Measurements from ENCODE around the gene SNX15. TPM values are rescaled to one million over a fixed set of nuclear protein-coding genes. Genes with fewer than 3 reads are reported as not detected.

The SNX15 gene
- total RNA-seq, 1 donor from 2014 or later = 12.0 TPM

DNA sequence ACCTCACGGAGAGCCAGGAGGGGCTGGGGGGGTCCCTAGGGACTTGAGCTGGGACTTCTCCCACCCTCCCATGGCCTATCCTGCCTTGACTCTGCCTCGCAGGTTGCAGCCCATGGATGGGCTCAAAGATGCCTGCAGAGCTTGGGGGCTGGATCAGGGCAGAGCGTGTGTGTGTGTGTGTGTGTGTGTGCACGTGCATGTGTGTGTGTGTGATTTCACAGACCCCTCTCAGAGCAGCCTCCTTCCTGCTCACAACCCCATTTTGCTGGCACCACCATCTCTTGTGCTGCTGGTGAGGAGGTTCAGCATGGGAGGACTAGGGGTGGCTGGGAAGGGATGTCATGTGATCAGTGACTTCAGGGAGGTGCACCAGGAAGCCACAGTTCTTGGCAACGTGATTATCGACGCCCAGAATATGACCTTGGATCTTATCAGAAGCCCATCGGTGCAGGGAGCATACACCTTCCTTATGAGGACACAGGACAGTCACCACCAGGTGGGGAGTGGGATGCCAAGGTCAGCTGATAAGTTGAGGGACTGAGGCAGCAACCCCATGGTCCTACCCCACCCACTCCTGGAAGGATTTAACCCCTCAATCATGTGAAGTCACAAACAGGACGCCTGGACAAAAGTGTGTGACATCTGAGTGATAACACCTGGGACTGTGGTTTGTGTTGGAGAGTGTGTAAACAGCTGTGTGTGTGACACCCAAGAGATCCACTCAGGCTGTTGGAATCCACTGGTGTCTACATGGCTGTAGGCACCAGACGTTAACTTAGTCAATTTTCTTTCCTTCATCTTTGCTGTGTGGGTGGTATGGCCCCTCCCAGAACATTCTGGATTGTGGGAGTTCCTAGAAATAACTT is 33.0 kb downstream of the SNX15 start:
- Histone ChIP-seq H3K27me3 (ENCODE audit: control insufficient read depth in 3 of 3, insufficient read depth in 3 of 3, low read length in 3 of 3) (no peaks in the 10 kb centered on the region), H3K4me3 (ENCODE audit: low read length in 3 of 3) (no peak overlapping the region), H3K36me3 (ENCODE audit: control insufficient read depth in 3 of 3, insufficient read depth in 3 of 3, low read length in 3 of 3) (no peaks in the 10 kb centered on the region), H3K4me1 (ENCODE audit: control insufficient read depth in 3 of 3, insufficient read depth in 3 of 3, low read length in 3 of 3) (no peaks in the 10 kb centered on the region), H3K27ac (ENCODE audit: low read depth, low read length) (no peak overlapping the region), H3K9ac (ENCODE audit: low read depth in 1 of 3, low read length in 3 of 3) (no peak overlapping the region), H3K9me3 (ENCODE audit: control insufficient read depth in 3 of 3, low read length in 3 of 3) (no peaks in the 10 kb centered on the region)

DNA sequence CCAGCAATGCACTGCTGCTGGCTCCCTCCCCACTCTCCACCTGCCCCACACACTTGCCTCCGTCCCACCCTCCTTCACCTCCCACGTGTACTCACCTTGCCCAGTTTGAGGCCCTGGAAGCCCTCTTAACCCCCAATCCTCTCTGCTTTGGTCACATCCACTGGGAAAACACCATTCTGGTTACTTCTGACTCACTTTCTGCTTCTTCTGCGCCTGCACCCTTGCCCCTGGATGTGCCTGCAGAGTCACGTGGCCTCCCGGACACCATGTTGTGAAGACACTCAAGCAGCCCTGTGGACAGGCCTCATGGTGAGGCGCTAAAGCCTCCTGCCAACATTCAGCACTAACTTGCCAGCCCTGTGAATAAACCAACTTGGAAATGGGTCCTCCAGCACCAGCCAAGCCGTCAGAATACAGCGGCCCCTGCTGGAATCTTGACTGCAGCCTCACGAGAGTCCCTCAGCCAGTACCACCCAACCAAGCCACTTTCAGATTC is 33.7 kb downstream of the SNX15 start:
- Histone ChIP-seq H3K9me3 (ENCODE audit: control insufficient read depth in 3 of 3, low read length in 3 of 3) (no peaks in the 10 kb centered on the region), H3K27me3 (ENCODE audit: control insufficient read depth in 3 of 3, insufficient read depth in 3 of 3, low read length in 3 of 3) (no peaks in the 10 kb centered on the region), H3K4me1 (ENCODE audit: control insufficient read depth in 3 of 3, insufficient read depth in 3 of 3, low read length in 3 of 3) (no peaks in the 10 kb centered on the region)

DNA sequence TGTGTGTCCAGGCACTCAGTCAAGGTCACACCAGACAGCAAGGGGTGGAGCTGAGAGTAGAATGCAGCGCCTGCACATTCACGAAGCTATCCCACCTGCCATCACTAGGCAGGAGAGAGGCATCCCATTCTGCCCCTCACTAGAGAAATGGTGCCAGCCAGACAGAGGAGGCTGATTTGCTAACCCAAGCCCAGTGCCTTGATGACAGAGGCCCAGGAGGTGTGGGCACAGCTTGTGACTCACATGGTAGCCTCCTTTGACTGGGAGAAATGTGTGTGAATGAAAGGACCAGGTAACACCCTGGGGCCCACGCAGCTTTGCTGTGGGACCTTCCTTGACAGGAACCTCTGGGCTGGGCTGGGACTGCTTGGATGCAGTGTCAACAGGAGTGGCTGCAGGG is 36.3 kb downstream of the SNX15 start:
- Histone ChIP-seq H3K4me1 (ENCODE audit: control insufficient read depth in 3 of 3, insufficient read depth in 3 of 3, low read length in 3 of 3) (no peaks in the 10 kb centered on the region), H3K36me3 (ENCODE audit: control insufficient read depth in 3 of 3, insufficient read depth in 3 of 3, low read length in 3 of 3) (no peaks in the 10 kb centered on the region), H3K9ac (ENCODE audit: low read depth in 1 of 3, low read length in 3 of 3) (no peak overlapping the region), H3K27me3 (ENCODE audit: control insufficient read depth in 3 of 3, insufficient read depth in 3 of 3, low read length in 3 of 3) (no peaks in the 10 kb centered on the region), H3K27ac (ENCODE audit: low read depth, low read length) (no peak overlapping the region), H3K9me3 (ENCODE audit: control insufficient read depth in 3 of 3, low read length in 3 of 3) (no peaks in the 10 kb centered on the region), H3K4me3 (ENCODE audit: low read length in 3 of 3) (no peak overlapping the region)

More for the DNA sequence above, 33.7 kb downstream of the SNX15 start:
- no peaks in the 10 kb centered on the region for H3K36me3 ChIP-seq (ENCODE audit: control insufficient read depth in 3 of 3, insufficient read depth in 3 of 3, low read length in 3 of 3)
- no peak overlapping the region for H3K9ac ChIP-seq (ENCODE audit: low read depth in 1 of 3, low read length in 3 of 3)
- H3K27ac ChIP-seq (ENCODE audit: low read depth, low read length) = no peak overlapping the region
- no peak overlapping the region for H3K4me3 ChIP-seq (ENCODE audit: low read length in 3 of 3)

DNA sequence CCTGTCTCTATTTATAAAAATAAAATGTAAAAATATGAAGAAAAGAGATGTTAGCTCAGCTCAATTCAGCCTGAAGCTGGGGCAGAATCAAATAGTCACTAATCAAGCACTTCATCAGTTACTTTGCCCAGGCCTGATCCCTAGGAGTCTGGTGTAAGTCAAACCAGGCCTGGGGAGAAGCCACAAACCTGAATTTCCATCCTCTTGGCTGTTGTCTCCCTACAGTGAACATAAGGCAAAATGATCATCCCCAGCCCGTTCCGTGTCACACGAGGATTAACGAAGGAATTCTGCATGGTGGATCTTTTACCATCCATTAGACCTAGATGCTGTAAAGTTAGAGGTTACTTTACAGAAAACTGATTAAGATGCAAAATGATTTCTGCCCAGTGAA is 37.6 kb downstream of the SNX15 start:
- H3K36me3 ChIP-seq (ENCODE audit: control insufficient read depth in 3 of 3, insufficient read depth in 3 of 3, low read length in 3 of 3) = no peaks in the 10 kb centered on the region
- H3K4me3 ChIP-seq (ENCODE audit: low read length in 3 of 3) = no peak overlapping the region
- no peak overlapping the region for H3K27ac ChIP-seq (ENCODE audit: low read depth, low read length)
- H3K27me3 ChIP-seq (ENCODE audit: control insufficient read depth in 3 of 3, insufficient read depth in 3 of 3, low read length in 3 of 3) = no peaks in the 10 kb centered on the region
- no peak overlapping the region for H3K9ac ChIP-seq (ENCODE audit: low read depth in 1 of 3, low read length in 3 of 3)
- H3K9me3 ChIP-seq (ENCODE audit: control insufficient read depth in 3 of 3, low read length in 3 of 3) = no peaks in the 10 kb centered on the region
- H3K4me1 ChIP-seq (ENCODE audit: control insufficient read depth in 3 of 3, insufficient read depth in 3 of 3, low read length in 3 of 3) = no peaks in the 10 kb centered on the region

DNA sequence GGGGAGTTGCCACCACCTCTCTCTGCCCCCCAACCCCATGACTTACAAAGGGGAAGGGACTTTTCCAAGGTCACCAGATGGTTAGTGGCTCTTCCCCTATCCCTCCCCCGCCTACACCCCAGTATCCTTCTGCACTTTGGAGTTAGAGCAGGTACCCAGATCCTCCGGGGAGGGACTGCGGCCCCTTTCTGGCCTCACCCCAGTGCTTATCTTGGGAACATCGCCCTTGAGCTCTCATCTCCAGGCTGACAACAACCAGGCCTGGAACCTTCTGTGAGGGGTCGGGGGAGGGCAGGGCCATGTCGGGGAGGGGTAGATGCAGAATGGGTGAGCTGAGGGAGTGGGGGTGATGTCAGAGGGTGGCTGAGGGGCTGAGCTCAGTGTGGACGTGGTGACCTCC is 38.6 kb downstream of the SNX15 start:
- H3K4me3 ChIP-seq (ENCODE audit: low read length in 3 of 3) = no peak overlapping the region
- H3K36me3 ChIP-seq (ENCODE audit: control insufficient read depth in 3 of 3, insufficient read depth in 3 of 3, low read length in 3 of 3) = no peaks in the 10 kb centered on the region
- H3K9ac ChIP-seq (ENCODE audit: low read depth in 1 of 3, low read length in 3 of 3) = no peak overlapping the region
- no peak overlapping the region for H3K27ac ChIP-seq (ENCODE audit: low read depth, low read length)
- no peaks in the 10 kb centered on the region for H3K4me1 ChIP-seq (ENCODE audit: control insufficient read depth in 3 of 3, insufficient read depth in 3 of 3, low read length in 3 of 3)
- no peaks in the 10 kb centered on the region for H3K27me3 ChIP-seq (ENCODE audit: control insufficient read depth in 3 of 3, insufficient read depth in 3 of 3, low read length in 3 of 3)
- H3K9me3 ChIP-seq (ENCODE audit: control insufficient read depth in 3 of 3, low read length in 3 of 3) = no peaks in the 10 kb centered on the region

DNA sequence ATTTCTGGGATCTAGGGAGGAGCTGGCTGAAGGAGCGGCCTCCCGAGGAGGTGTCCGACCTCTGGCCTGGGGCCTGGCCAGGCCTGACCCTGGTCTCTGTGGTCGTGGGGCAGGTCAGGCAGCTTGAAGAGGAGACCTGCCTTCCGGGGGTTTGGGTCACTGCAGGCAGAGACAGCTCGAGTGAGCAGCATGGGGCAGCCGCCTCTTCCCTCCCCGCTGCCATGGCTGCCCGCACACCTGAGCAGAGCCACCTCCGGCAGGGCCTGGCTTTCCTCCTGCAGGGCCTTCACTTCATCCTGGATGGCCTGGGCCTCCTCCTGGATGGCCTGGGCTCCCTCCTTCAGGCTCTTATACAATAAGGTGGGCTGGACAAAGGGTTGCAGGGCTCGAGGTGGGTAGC is 39.1 kb downstream of the SNX15 start:
- Histone ChIP-seq H3K4me1 (ENCODE audit: control insufficient read depth in 3 of 3, insufficient read depth in 3 of 3, low read length in 3 of 3) (no peaks in the 10 kb centered on the region), H3K27me3 (ENCODE audit: control insufficient read depth in 3 of 3, insufficient read depth in 3 of 3, low read length in 3 of 3) (no peaks in the 10 kb centered on the region), H3K4me3 (ENCODE audit: low read length in 3 of 3) (no peak overlapping the region), H3K36me3 (ENCODE audit: control insufficient read depth in 3 of 3, insufficient read depth in 3 of 3, low read length in 3 of 3) (no peaks in the 10 kb centered on the region), H3K9me3 (ENCODE audit: control insufficient read depth in 3 of 3, low read length in 3 of 3) (no peaks in the 10 kb centered on the region), H3K27ac (ENCODE audit: low read depth, low read length) (no peak overlapping the region), H3K9ac (ENCODE audit: low read depth in 1 of 3, low read length in 3 of 3) (no peak overlapping the region)

DNA sequence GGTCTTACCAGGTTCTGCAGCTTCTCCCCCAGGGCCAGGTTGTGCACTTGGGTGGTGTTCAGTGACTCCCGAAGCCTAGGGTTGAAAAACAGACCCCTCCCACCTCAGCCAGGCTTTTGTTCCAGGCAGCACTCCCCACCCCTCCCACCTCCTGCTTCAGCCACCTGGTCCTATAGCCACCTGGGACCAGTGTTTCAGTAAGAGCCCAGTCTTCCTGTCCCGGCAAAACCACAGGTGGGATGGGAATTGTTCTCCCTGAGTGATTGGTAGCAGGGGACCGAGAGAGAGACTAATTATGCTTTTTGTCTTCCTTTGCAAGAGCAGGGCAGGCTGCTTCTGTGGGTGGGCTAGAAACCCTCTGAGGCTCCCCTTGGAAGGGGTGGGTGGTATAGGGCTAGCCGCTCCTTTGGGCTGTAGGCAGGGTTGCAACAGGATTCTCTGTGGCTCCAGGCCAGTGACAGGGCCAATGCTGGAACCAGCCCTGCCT is 39.6 kb downstream of the SNX15 start:
- H3K27me3 ChIP-seq (ENCODE audit: control insufficient read depth in 3 of 3, insufficient read depth in 3 of 3, low read length in 3 of 3) = no peaks in the 10 kb centered on the region
- no peak overlapping the region for H3K27ac ChIP-seq (ENCODE audit: low read depth, low read length)
- H3K4me3 ChIP-seq (ENCODE audit: low read length in 3 of 3) = no peak overlapping the region
- H3K9me3 ChIP-seq (ENCODE audit: control insufficient read depth in 3 of 3, low read length in 3 of 3) = no peaks in the 10 kb centered on the region
- no peak overlapping the region for H3K9ac ChIP-seq (ENCODE audit: low read depth in 1 of 3, low read length in 3 of 3)
- no peaks in the 10 kb centered on the region for H3K4me1 ChIP-seq (ENCODE audit: control insufficient read depth in 3 of 3, insufficient read depth in 3 of 3, low read length in 3 of 3)
- no peaks in the 10 kb centered on the region for H3K36me3 ChIP-seq (ENCODE audit: control insufficient read depth in 3 of 3, insufficient read depth in 3 of 3, low read length in 3 of 3)

DNA sequence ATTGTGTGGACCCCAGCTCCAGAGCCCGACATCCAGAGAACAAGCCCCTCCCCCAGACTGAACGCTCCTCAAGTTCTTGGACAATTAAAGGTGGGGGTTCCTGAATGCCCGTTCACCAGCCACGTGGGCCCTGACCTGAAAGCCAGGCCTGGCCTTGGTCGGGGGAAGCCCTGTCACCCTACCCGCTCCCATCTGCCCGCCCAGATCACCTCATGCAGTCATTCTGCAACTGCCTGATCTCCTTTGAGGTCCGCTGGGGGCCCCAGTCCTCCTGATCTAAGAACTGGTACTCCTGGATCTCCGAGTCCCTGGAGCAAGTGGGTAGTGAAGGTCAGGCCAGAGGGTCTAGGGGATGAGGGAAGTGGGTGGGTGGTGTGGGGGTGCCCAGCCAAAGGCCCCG is 40.2 kb downstream of the SNX15 start:
- no peaks in the 10 kb centered on the region for H3K9me3 ChIP-seq (ENCODE audit: control insufficient read depth in 3 of 3, low read length in 3 of 3)
- no peak overlapping the region for H3K4me3 ChIP-seq (ENCODE audit: low read length in 3 of 3)
- no peaks in the 10 kb centered on the region for H3K36me3 ChIP-seq (ENCODE audit: control insufficient read depth in 3 of 3, insufficient read depth in 3 of 3, low read length in 3 of 3)
- H3K9ac ChIP-seq (ENCODE audit: low read depth in 1 of 3, low read length in 3 of 3) = no peak overlapping the region
- no peak overlapping the region for H3K27ac ChIP-seq (ENCODE audit: low read depth, low read length)
- H3K4me1 ChIP-seq (ENCODE audit: control insufficient read depth in 3 of 3, insufficient read depth in 3 of 3, low read length in 3 of 3) = no peaks in the 10 kb centered on the region
- H3K27me3 ChIP-seq (ENCODE audit: control insufficient read depth in 3 of 3, insufficient read depth in 3 of 3, low read length in 3 of 3) = no peaks in the 10 kb centered on the region

DNA sequence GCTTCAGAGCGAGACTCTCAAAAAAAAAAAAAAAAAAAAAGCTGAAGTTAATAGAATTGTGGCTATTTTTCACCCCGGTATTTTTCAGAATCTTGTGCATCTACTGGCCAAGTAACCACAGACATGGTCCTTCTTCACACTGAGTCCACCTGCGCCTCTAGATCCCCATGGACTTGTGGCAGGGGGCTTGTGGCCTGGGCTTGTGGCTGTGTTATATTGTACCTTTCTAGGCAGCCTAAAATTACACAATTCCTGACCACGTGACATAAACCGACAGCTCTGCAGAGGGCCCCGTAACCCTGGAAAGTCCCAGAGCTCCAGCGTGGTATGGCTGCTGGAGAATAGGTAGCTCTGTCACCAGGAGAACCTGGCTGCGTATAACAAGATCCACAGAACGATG is 42.0 kb downstream of the SNX15 start:
- Histone ChIP-seq H3K36me3 (ENCODE audit: control insufficient read depth in 3 of 3, insufficient read depth in 3 of 3, low read length in 3 of 3) (no peaks in the 10 kb centered on the region), H3K9me3 (ENCODE audit: control insufficient read depth in 3 of 3, low read length in 3 of 3) (no peaks in the 10 kb centered on the region), H3K9ac (ENCODE audit: low read depth in 1 of 3, low read length in 3 of 3) (no peak overlapping the region), H3K4me3 (ENCODE audit: low read length in 3 of 3) (no peak overlapping the region), H3K27ac (ENCODE audit: low read depth, low read length) (no peak overlapping the region), H3K27me3 (ENCODE audit: control insufficient read depth in 3 of 3, insufficient read depth in 3 of 3, low read length in 3 of 3) (no peaks in the 10 kb centered on the region), H3K4me1 (ENCODE audit: control insufficient read depth in 3 of 3, insufficient read depth in 3 of 3, low read length in 3 of 3) (no peaks in the 10 kb centered on the region)

DNA sequence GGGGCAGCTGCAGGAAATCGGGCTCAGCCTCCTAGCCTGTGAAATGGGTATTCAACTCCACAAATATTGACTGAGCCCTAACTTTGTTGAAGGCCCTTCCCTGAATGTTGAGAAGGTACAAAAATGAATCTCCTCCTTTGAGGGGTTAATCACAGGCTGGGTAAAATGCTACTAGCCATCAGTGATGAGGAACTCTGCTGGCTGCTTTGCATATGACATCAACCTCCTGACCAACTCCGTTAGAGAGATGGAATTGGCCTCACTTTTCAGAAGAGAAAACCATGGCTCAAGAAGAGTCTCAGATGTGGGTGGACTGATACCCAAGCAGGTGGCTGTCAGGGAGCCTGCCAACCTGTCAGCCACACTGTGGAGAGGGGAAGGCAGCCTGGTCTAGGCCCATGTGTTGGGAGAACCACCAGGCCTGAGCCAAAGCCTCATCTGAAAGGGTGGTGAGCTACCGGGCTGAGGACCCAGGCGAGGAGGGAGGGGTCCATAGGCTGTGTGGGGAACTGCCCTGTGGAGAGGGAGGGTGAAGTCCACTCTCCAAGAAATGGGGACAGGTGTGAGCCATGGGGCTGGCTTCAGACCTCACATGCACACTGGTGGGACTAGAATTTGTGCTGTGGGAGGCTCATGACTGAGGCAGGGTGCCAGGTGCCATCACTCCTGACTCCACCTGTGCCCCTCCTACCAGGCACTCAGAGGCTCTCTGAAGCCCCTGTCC is 44.8 kb downstream of the SNX15 start:
- Histone ChIP-seq H3K9me3 (ENCODE audit: control insufficient read depth in 3 of 3, low read length in 3 of 3) (no peaks in the 10 kb centered on the region), H3K4me3 (ENCODE audit: low read length in 3 of 3) (no peak overlapping the region), H3K27me3 (ENCODE audit: control insufficient read depth in 3 of 3, insufficient read depth in 3 of 3, low read length in 3 of 3) (no peaks in the 10 kb centered on the region), H3K27ac (ENCODE audit: low read depth, low read length) (no peak overlapping the region), H3K4me1 (ENCODE audit: control insufficient read depth in 3 of 3, insufficient read depth in 3 of 3, low read length in 3 of 3) (no peaks in the 10 kb centered on the region), H3K9ac (ENCODE audit: low read depth in 1 of 3, low read length in 3 of 3) (no peak overlapping the region), H3K36me3 (ENCODE audit: control insufficient read depth in 3 of 3, insufficient read depth in 3 of 3, low read length in 3 of 3) (no peaks in the 10 kb centered on the region)
